ENCODE measurements around the gene MAD1L1.

DNA sequence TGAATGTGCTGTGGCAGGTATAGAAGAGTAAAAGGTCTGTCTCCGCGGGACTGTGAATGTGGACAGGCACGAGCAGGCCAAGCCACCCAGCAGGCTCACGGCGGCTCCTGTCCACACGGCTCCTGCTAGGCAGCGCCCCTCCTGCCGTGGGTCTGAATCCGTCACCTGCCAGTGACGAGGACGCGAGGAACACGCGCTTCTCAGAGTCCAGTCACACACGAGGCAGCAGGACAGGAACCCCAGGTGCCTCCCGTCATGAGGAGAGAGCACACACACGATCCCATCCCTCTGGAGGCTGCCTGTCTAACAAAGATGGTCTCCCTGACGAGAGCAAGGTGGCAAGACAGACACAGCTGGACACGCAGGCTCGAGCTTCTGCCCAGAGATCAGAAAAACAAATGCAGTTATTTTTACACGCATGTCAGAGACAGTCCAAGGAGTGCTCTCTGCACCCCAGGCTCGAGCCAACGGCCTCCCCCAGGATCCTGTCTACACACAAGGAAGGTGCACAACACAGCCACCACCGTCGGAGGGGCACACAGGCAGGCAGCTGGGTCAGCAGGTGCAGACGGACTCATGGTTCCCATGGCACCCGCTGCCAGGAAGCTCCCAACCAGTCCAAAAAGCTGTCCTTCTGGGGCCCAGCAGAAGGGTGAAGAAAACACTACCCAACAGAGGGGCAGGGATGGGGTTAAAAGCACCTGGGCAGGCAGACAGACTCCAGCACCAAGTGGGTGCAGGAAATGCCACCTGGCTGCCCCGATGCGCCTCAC lies 103.2 kb downstream of the MAD1L1 start:
- TF ChIP-seq EZH2 (IDR thresholded peaks at IDR 0.05; ENCODE audit: insufficient read depth, poor library complexity, severe bottlenecking), result no peak
- TF ChIP-seq EZH2phosphoT487 (IDR thresholded peaks at IDR 0.05; ENCODE audit: insufficient read depth, low read depth), result no peak
